ENCODE measurements around the gene COBL.
"Not testable (repeated sequence)": the region's sequence is repeated elsewhere in the genome, so short reads cannot be mapped to it uniquely, and the experiment has no call there.

GRCh38 chr7:51208125-51208524, 108.5 kb downstream of the COBL start:
- TF ChIP-seq, protein P1, sequence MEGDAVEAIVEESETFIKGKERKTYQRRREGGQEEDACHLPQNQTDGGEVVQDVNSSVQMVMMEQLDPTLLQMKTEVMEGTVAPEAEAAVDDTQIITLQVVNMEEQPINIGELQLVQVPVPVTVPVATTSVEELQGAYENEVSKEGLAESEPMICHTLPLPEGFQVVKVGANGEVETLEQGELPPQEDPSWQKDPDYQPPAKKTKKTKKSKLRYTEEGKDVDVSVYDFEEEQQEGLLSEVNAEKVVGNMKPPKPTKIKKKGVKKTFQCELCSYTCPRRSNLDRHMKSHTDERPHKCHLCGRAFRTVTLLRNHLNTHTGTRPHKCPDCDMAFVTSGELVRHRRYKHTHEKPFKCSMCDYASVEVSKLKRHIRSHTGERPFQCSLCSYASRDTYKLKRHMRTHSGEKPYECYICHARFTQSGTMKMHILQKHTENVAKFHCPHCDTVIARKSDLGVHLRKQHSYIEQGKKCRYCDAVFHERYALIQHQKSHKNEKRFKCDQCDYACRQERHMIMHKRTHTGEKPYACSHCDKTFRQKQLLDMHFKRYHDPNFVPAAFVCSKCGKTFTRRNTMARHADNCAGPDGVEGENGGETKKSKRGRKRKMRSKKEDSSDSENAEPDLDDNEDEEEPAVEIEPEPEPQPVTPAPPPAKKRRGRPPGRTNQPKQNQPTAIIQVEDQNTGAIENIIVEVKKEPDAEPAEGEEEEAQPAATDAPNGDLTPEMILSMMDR (IDR thresholded peaks at IDR 0.05; ENCODE audit: control extremely low read depth in 1 of 3, insufficient read depth in 1 of 3, low read depth in 1 of 3, low read length in 3 of 3), result not testable (repeated sequence)
- TF ChIP-seq BCL11A (IDR thresholded peaks at IDR 0.05; ENCODE audit: low read depth in 2 of 2, low read length in 2 of 2); ZNF274 (IDR thresholded peaks at IDR 0.05; ENCODE audit: borderline replicate concordance, extremely low read depth, low read length); JUN (IDR thresholded peaks at IDR 0.05; ENCODE audit: low read depth, low read length); TCF12 (IDR thresholded peaks at IDR 0.05; ENCODE audit: low read depth, low read length); POLR2A (IDR thresholded peaks at IDR 0.05; ENCODE audit: control extremely low read depth in 1 of 2, low read depth in 2 of 2, low read length in 2 of 2); POLR2AphosphoS5 (IDR thresholded peaks at IDR 0.05; ENCODE audit: low read depth, low read length): not testable (repeated sequence)
